Naive B cell (primary cell): ENCODE results near the gene MGAT1. TPM values are rescaled to one million over a fixed set of nuclear protein-coding genes. Genes with fewer than 3 reads are reported as not detected.
"Not testable (repeated sequence)": the region's sequence is repeated elsewhere in the genome, so short reads cannot be mapped to it uniquely, and the experiment has no call there.

Experiments used
- ATAC-seq, 2 donors: fragments of 150-1000 bp; cut with Tn5 transposase; 2 replicates each; pipeline ENCODE4 v1.10.0; 2021; ENCODE audit warnings: low read depth in 2 of 2, mild to moderate bottlenecking in 2 of 2, moderate library complexity in 2 of 2
- DNase-seq: peaks from one replicate; pipeline ENCODE4 v3.0.0; 2022
- H3K27ac Mint-ChIP-seq, 6 donors: one replicate each; pipeline ENCODE4 v1.8.0; 2020 to 2022; ENCODE audit warnings: mild to moderate bottlenecking in 6 of 6, mixed read lengths in 6 of 6, moderate library complexity in 5 of 6, inconsistent platforms in 2 of 6
- H3K27me3 Mint-ChIP-seq, 3 donors: one replicate each; pipeline ENCODE4 v1.8.0; 2021 to 2022; ENCODE audit warnings: mixed read lengths in 3 of 3, mild to moderate bottlenecking in 1 of 3
- H3K36me3 Mint-ChIP-seq, 2 donors: one replicate each; pipeline ENCODE4 v1.8.0; 2020 to 2022; ENCODE audit warnings: mixed read lengths in 2 of 2, inconsistent platforms in 1 of 2, mild to moderate bottlenecking in 1 of 2
- H3K4me1 Mint-ChIP-seq, 3 donors: one replicate each; pipeline ENCODE4 v1.8.0; 2020 to 2022; ENCODE audit warnings: mixed read lengths in 3 of 3, inconsistent platforms in 1 of 3, mild to moderate bottlenecking in 1 of 3, moderate library complexity in 1 of 3
- H3K4me3 Mint-ChIP-seq, 8 donors: one replicate each; pipeline ENCODE4 v1.8.0; 2020 to 2022; ENCODE audit warnings: mild to moderate bottlenecking in 8 of 8, mixed read lengths in 8 of 8, moderate library complexity in 8 of 8, inconsistent platforms in 2 of 8
- H3K9me3 Mint-ChIP-seq, 7 donors: one replicate each; pipeline ENCODE4 v1.8.0; 2020 to 2022; ENCODE audit warnings: mixed read lengths in 7 of 7, mild to moderate bottlenecking in 5 of 7, inconsistent platforms in 2 of 7, moderate library complexity in 1 of 7
- polyA plus RNA-seq, 6 donors: library from polyadenylated mRNA; unstranded; fragments of 300-500 nt; fragmentation: Illumina TruSeq; gene quantifications; one replicate each; pipeline ENCODE4 v1.2.3, GENCODE V29; 2021; ENCODE audit warnings: low read depth in 6 of 6

MGAT1 gene
- polyA plus RNA-seq, 6 donors from 2014 or later: 71.9 to 121 (median 84.2) TPM

- H3K4me3 Mint-ChIP-seq: no peak overlapping the region
- no peaks in the 10 kb centered on the region for H3K27me3 Mint-ChIP-seq
- DNase-seq (no peak), ATAC-seq (no peak)
- H3K9me3 Mint-ChIP-seq: no peaks in the 10 kb centered on the region
- H3K4me1 Mint-ChIP-seq: peaks cover 22 to 37% (median 30%) of the 10 kb centered on the region in 3 donors
- H3K36me3 Mint-ChIP-seq: no peaks in the 10 kb centered on the region
- peak overlapping the region in 3 of 6 donors; percentile 24 to 79 (median 67) for H3K27ac Mint-ChIP-seq
Observed at GRCh38 chr5:180785121-180785781, 17.4 kb downstream of the MGAT1 start.

- DNase-seq (peak; percentile 63), ATAC-seq (peak; percentile 78 to 93)
- H3K9me3 Mint-ChIP-seq: no peaks in the 10 kb centered on the region
- H3K27me3 Mint-ChIP-seq: no peaks in the 10 kb centered on the region
- H3K27ac Mint-ChIP-seq: peak overlapping the region in 2 of 6 donors; percentile 53 to 79
- peaks cover 20 to 33% (median 23%) of the 10 kb centered on the region in 3 donors for H3K4me1 Mint-ChIP-seq
- H3K36me3 Mint-ChIP-seq: no peaks in the 10 kb centered on the region
- no peak overlapping the region for H3K4me3 Mint-ChIP-seq
Observed at GRCh38 chr5:180784497-180785097, 18.0 kb downstream of the MGAT1 start.

- H3K27me3 Mint-ChIP-seq: no peaks in the 10 kb centered on the region
- H3K4me1 Mint-ChIP-seq: peaks cover 20 to 33% (median 22%) of the 10 kb centered on the region in 3 donors
- no peak for ATAC-seq
Observed at GRCh38 chr5:180783340-180784052, 19.1 kb downstream of the MGAT1 start.

GRCh38 chr5:180782748-180783147 is 19.9 kb downstream of the MGAT1 start:
- DNase-seq: no peak
- no peak for ATAC-seq
- H3K36me3 Mint-ChIP-seq: no peaks in the 10 kb centered on the region
- no peaks in the 10 kb centered on the region for H3K27me3 Mint-ChIP-seq
- H3K27ac Mint-ChIP-seq: no peak overlapping the region
- H3K9me3 Mint-ChIP-seq: no peaks in the 10 kb centered on the region
- no peak overlapping the region for H3K4me3 Mint-ChIP-seq
- H3K4me1 Mint-ChIP-seq: peaks cover 17 to 30% (median 22%) of the 10 kb centered on the region in 3 donors

More at GRCh38 chr5:180783340-180784052, 19.1 kb downstream of the MGAT1 start:
- H3K9me3 Mint-ChIP-seq: no peaks in the 10 kb centered on the region
- no peak for DNase-seq
- H3K27ac Mint-ChIP-seq: peak overlapping the region in 1 of 6 donors; percentile 80
- no peaks in the 10 kb centered on the region for H3K36me3 Mint-ChIP-seq
- no peak overlapping the region for H3K4me3 Mint-ChIP-seq

- ATAC-seq, H3K27me3 Mint-ChIP-seq, H3K36me3 Mint-ChIP-seq, DNase-seq, H3K4me3 Mint-ChIP-seq, H3K9me3 Mint-ChIP-seq: not testable (repeated sequence)
- H3K27ac Mint-ChIP-seq: peak overlapping the region in 3 of 6 donors; percentile 20 to 72 (median 59)
- peaks cover 12 to 22% (median 19%) of the 10 kb centered on the region in 3 donors for H3K4me1 Mint-ChIP-seq
Observed at GRCh38 chr5:180781900-180782326, 20.7 kb downstream of the MGAT1 start.

- no peak for ATAC-seq
- Mint-ChIP-seq H3K9me3 (no peaks in the 10 kb centered on the region), H3K27ac (peak overlapping the region in 1 of 6 donors; percentile 64), H3K4me1 (peaks cover 3 to 5% (median 4%) of the 10 kb centered on the region in 3 donors), H3K4me3 (no peak overlapping the region), H3K27me3 (peaks cover 0 to 9% (median 1%) of the 10 kb centered on the region in 3 donors), H3K36me3 (no peaks in the 10 kb centered on the region)
- no peak for DNase-seq
Observed at GRCh38 chr5:180779985-180780610, 22.5 kb downstream of the MGAT1 start.

GRCh38 chr5:180777475-180777874 is 25.1 kb downstream of the MGAT1 start:
- no peak overlapping the region for H3K27ac Mint-ChIP-seq
- ATAC-seq: no peak
- H3K36me3 Mint-ChIP-seq: peaks cover 0 to 11% of the 10 kb centered on the region in 2 donors
- H3K4me3 Mint-ChIP-seq: no peak overlapping the region
- H3K9me3 Mint-ChIP-seq: peaks cover 2 to 11% (median 9%) of the 10 kb centered on the region in 7 donors
- no peaks in the 10 kb centered on the region for H3K4me1 Mint-ChIP-seq
- no peak for DNase-seq
- H3K27me3 Mint-ChIP-seq: peaks cover 0 to 22% (median 10%) of the 10 kb centered on the region in 3 donors

GRCh38 chr5:180776376-180776775 is 26.2 kb downstream of the MGAT1 start:
- Mint-ChIP-seq H3K4me1 (no peaks in the 10 kb centered on the region), H3K36me3 (peaks cover 7 to 14% of the 10 kb centered on the region in 2 donors), H3K9me3 (peaks cover 5 to 21% (median 17%) of the 10 kb centered on the region in 7 donors), H3K27ac (no peak overlapping the region), H3K27me3 (peaks cover 0 to 22% (median 10%) of the 10 kb centered on the region in 3 donors), H3K4me3 (no peak overlapping the region)
- DNase-seq (no peak), ATAC-seq (no peak)

- Mint-ChIP-seq H3K9me3 (peaks cover 5 to 21% (median 19%) of the 10 kb centered on the region in 7 donors), H3K27me3 (peaks cover 0 to 22% (median 10%) of the 10 kb centered on the region in 3 donors), H3K27ac (no peak overlapping the region), H3K4me1 (no peaks in the 10 kb centered on the region), H3K4me3 (no peak overlapping the region), H3K36me3 (peaks cover 7 to 14% of the 10 kb centered on the region in 2 donors)
- DNase-seq (no peak), ATAC-seq (no peak)
Observed at GRCh38 chr5:180775624-180776023, 27.0 kb downstream of the MGAT1 start.

- ATAC-seq: no peak
- no peak for DNase-seq
- no peak overlapping the region for H3K4me3 Mint-ChIP-seq
- H3K4me1 Mint-ChIP-seq: no peaks in the 10 kb centered on the region
- peaks cover 11 to 38% (median 28%) of the 10 kb centered on the region in 7 donors for H3K9me3 Mint-ChIP-seq
- H3K36me3 Mint-ChIP-seq: peaks cover 7 to 22% of the 10 kb centered on the region in 2 donors
- H3K27me3 Mint-ChIP-seq: peaks cover 6 to 38% (median 16%) of the 10 kb centered on the region in 3 donors
- H3K27ac Mint-ChIP-seq: no peak overlapping the region
Observed at GRCh38 chr5:180771839-180772238, 30.8 kb downstream of the MGAT1 start.

- H3K9me3 Mint-ChIP-seq: peaks cover 11 to 49% (median 37%) of the 10 kb centered on the region in 7 donors
- peaks cover 10 to 46% (median 13%) of the 10 kb centered on the region in 3 donors for H3K27me3 Mint-ChIP-seq
- DNase-seq (no peak), ATAC-seq (no peak)
- H3K4me1 Mint-ChIP-seq: no peaks in the 10 kb centered on the region
- H3K36me3 Mint-ChIP-seq: peaks cover 11 to 22% of the 10 kb centered on the region in 2 donors
- no peak overlapping the region for H3K27ac Mint-ChIP-seq
- H3K4me3 Mint-ChIP-seq: no peak overlapping the region
Observed at GRCh38 chr5:180769821-180770220, 32.8 kb downstream of the MGAT1 start.

- Mint-ChIP-seq H3K4me1 (no peaks in the 10 kb centered on the region), H3K27me3 (peaks cover 4 to 32% (median 24%) of the 10 kb centered on the region in 3 donors), H3K4me3 (no peak overlapping the region), H3K27ac (no peak overlapping the region), H3K9me3 (peaks cover 4 to 48% (median 24%) of the 10 kb centered on the region in 7 donors), H3K36me3 (peaks cover 0 to 11% of the 10 kb centered on the region in 2 donors)
- DNase-seq: no peak
- no peak for ATAC-seq
Observed at GRCh38 chr5:180755601-180756000, 47.0 kb downstream of the MGAT1 start.

- DNase-seq: no peak
- Mint-ChIP-seq H3K36me3 (no peaks in the 10 kb centered on the region), H3K4me3 (no peak overlapping the region), H3K27me3 (peaks cover 22 to 30% (median 25%) of the 10 kb centered on the region in 3 donors), H3K4me1 (no peaks in the 10 kb centered on the region), H3K27ac (no peak overlapping the region), H3K9me3 (peaks cover 0 to 2% (median 0%) of the 10 kb centered on the region in 7 donors)
- no peak for ATAC-seq
Observed at GRCh38 chr5:180744253-180744652, 58.4 kb downstream of the MGAT1 start.
